Measurements from ENCODE around the gene EPS8L2.
A peak's percentile ranks its signal among the peaks of the same experiment; 100 is the strongest.

EPS8L2 gene

GRCh38 chr11:705646-706438 is at the start of gene EPS8L2:
Gene EPS8L2, plus strand, starts transcription at chr11:706231. Its CDS starts 3,177 bp downstream, at chr11:709408.
- DNase-seq (ENCODE audit: low spot score) = no peak

GRCh38 chr11:656426-656825 is 49.6 kb upstream of the EPS8L2 start:
- no peak for DNase-seq (ENCODE audit: low spot score)

GRCh38 chr11:656866-657265 is 49.2 kb upstream of the EPS8L2 start:
- no peak for DNase-seq (ENCODE audit: low spot score)

- no peak for DNase-seq (ENCODE audit: low spot score)
Observed at GRCh38 chr11:657691-658126, 48.3 kb upstream of the EPS8L2 start.

GRCh38 chr11:659532-660085 is 46.4 kb upstream of the EPS8L2 start:
- no peak for DNase-seq (ENCODE audit: low spot score)

GRCh38 chr11:660281-660680 is 45.8 kb upstream of the EPS8L2 start:
- DNase-seq (ENCODE audit: low spot score) = no peak

GRCh38 chr11:660681-661444 is 45.2 kb upstream of the EPS8L2 start:
- DNase-seq (ENCODE audit: low spot score) = no peak

- peak; percentile 67 for DNase-seq (ENCODE audit: low spot score)
Observed at GRCh38 chr11:662689-663274, 43.2 kb upstream of the EPS8L2 start.

GRCh38 chr11:665062-665703 is 40.8 kb upstream of the EPS8L2 start:
- no peak for DNase-seq (ENCODE audit: low spot score)

GRCh38 chr11:665704-666281 is 40.2 kb upstream of the EPS8L2 start:
- DNase-seq (ENCODE audit: low spot score) = peak; percentile 89

- no peak for DNase-seq (ENCODE audit: low spot score)
Observed at GRCh38 chr11:673866-674265, 32.2 kb upstream of the EPS8L2 start.

GRCh38 chr11:674406-674805 is 31.6 kb upstream of the EPS8L2 start:
- no peak for DNase-seq (ENCODE audit: low spot score)

GRCh38 chr11:678297-678696 is 27.7 kb upstream of the EPS8L2 start:
- no peak for DNase-seq (ENCODE audit: low spot score)

GRCh38 chr11:679271-680207 is 26.5 kb upstream of the EPS8L2 start:
- DNase-seq (ENCODE audit: low spot score) = no peak

GRCh38 chr11:680476-680875 is 25.6 kb upstream of the EPS8L2 start:
- no peak for DNase-seq (ENCODE audit: low spot score)

- no peak for DNase-seq (ENCODE audit: low spot score)
Observed at GRCh38 chr11:680970-681369, 25.1 kb upstream of the EPS8L2 start.

- DNase-seq (ENCODE audit: low spot score) = no peak
Observed at GRCh38 chr11:686451-687243, 19.4 kb upstream of the EPS8L2 start.

GRCh38 chr11:687751-688150 is 18.3 kb upstream of the EPS8L2 start:
- DNase-seq (ENCODE audit: low spot score) = no peak

GRCh38 chr11:688681-689080 is 17.4 kb upstream of the EPS8L2 start:
- DNase-seq (ENCODE audit: low spot score) = no peak

GRCh38 chr11:689625-690024 is 16.4 kb upstream of the EPS8L2 start:
- no peak for DNase-seq (ENCODE audit: low spot score)

Data from hematopoietic multipotent progenitor cell treated with erythropoietin and hydrocortisone succinate and interleukin-3 and kit ligand, for 15 days (in vitro differentiated cells).